NK-92 treated with Interleukin-12 subunit alpha and Interleukin-12 subunit beta, amount 100 ng/mL, for 24 hours (cell line): Measurements from ENCODE around the gene SMPD3.

Source experiments
- DNase-seq: peaks from one replicate; lab custom pipeline; 2025; lab: John Stamatoyannopoulos, UW

Gene SMPD3

DNA sequence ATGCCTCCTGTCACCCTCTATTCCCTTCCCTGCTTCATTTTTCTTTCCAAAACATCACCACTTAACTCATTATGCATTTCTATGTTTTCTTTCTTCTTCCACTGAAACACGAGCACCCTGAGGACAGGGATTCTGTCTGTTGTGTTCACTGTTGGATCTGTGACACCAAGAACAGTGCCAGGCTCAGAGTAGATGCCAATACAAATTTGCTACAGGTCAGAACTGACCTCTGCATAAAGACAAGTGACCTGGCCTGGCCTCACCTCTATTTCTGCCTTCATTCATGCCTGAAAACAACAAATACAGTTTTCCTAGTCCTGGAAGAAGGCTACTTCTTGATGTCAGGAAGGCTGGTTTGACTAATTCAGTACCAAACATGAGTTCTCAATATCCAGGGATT, 45.1 kb downstream of the SMPD3 start:
- no peak for DNase-seq

- no peak for DNase-seq
Observed at GRCh38 chr16:68402748-68403040, 45.6 kb downstream of the SMPD3 start.

- DNase-seq = no peak
Observed at GRCh38 chr16:68401871-68402747, 46.2 kb downstream of the SMPD3 start.

GRCh38 chr16:68400924-68401460, 47.3 kb downstream of the SMPD3 start:
- DNase-seq = no peak

GRCh38 chr16:68400083-68400923, 48.0 kb downstream of the SMPD3 start:
- DNase-seq = no peak

- DNase-seq = no peak
Observed at GRCh38 chr16:68399456-68399855, 48.9 kb downstream of the SMPD3 start.

DNA sequence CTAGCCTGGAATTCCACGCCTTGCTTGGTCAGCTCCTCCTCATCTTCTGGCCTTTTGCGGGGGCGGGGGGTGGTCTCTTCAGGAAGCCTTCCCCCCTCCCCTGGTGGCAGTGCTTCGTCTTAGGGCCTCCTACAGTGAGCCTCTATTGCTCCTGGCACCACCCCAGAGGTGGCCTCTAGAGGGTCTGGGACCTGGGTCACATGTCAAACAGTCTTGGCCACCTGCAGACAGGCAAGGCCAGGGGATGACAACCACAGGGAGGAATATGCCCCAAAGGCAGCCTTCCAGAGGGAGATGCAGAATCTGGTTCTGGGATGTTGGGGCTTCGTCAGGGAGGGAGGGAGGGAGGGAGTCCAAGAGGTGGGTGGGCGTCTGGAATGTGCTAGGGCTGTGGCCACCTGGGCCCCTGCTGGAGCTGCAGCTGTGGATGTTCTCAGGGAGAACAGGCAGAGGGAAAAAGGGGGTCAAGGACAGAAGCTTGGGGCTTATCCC, 50.6 kb downstream of the SMPD3 start:
- DNase-seq = no peak

- DNase-seq = no peak
Observed at GRCh38 chr16:68396481-68396880, 51.8 kb downstream of the SMPD3 start.

DNA sequence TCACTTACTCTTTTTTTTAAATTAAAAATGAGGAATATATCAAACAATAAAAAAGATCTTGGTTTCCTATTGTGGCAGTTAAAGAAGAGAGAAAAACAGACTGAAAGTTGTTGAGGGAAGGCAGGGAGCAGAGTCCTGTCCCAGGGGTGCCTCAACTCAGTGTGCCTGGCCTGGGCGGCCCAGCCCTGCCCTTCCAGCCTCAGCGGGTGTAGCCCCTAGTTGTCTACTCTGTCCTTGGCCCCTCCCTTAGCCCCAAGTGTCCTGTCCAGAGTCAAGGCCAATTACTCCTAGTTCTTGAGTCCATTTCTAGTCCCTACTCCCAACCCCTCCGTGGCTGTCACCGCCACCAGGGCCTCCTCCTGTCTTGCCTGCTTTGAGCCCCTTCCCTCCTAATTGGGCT, 52.5 kb downstream of the SMPD3 start:
- no peak for DNase-seq

DNA sequence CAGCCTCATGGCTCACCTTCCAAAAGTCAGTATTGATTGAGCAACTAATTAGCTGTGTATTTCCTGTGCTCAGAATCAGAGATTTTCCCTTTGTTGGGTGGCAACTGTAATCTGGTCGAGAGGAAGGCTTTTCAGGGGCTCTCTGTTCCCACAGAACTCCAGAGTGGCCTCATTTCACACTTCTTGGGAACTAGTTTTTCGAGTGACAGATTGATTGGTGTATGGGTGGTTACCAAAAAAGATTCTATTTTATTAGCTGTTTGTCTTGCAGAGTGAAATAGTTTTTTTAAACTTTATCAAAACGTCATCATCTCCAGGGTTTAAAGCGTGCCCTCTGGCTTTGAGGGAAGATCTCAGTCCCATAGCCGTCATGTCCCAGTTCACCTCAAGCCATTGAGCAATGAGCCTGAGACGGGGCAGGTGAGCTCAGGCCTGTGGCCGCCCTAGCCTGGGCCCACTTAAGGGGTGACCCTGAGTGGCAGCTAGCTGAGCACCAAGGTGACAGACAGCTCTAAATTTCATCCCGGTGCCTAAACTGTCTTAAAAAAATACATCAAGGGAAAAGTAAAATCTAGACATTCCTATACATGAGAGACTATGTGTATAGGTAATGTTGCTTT, 53.0 kb downstream of the SMPD3 start:
- no peak for DNase-seq

DNA sequence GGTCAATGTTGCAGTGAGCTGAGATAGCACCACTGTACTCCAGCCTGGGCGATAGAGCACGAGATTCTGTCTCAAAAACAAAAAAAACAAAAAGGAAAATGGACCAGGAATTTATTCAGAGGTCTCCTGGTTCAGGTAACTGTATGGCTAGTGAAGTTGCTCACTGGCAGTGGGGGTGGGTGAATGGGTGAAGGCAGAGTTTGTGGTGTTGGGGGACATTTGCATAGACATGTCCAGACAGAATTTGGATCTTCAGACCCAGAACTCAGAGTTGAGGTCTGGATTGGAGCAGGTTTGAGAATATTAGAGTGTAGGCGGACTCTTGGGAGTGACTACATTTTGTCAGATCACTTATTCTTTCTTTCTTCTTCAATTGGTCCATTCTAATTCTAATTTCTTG, 55.0 kb downstream of the SMPD3 start:
- no peak for DNase-seq

- no peak for DNase-seq
Observed at GRCh38 chr16:68389750-68390371, 58.4 kb downstream of the SMPD3 start.

GRCh38 chr16:68389006-68389405, 59.3 kb downstream of the SMPD3 start:
- DNase-seq = no peak

DNA sequence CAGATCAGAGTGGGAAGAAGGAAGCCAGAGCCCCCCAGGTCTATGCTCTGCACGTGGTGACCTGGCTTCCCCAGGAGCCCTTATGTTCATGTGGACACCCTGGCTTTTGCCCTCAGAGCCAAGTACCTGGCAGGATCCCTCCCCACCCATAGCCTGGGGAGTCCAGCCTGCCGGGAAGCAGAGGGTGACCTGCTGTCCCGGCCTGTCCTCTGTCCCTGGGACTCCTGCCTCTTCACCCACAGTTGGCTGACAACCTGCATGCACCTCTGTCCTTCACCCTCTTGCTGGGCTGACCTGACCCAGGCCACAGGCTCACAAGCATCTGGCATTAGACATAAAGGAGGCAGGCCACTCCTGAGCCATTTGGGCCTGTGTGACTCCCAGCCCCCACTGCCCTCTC, 60.2 kb downstream of the SMPD3 start:
- DNase-seq = no peak

DNA sequence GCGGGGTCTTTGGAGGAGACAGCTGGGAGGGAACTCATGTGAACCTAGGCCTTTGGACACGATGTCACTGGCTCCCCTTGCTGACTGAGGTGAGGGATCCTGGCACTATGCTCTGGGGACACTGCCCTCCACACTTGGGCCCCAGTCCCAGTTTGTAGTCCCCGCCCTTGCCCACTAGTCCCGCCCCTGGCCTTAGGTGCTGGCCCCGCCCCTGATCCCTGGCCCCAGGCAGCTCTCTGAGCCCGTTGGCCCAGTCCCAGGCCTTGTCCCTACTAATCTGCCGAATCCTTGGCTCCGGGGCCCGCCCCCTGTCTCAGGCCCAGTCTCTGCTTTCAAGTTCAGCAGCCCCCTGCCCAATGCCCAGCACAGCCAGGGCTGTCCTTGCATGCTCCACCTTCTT, 61.0 kb downstream of the SMPD3 start:
- DNase-seq = no peak

GRCh38 chr16:68386628-68387027, 61.7 kb downstream of the SMPD3 start:
- DNase-seq = no peak

- no peak for DNase-seq
Observed at GRCh38 chr16:68385371-68385770, 62.9 kb downstream of the SMPD3 start.

- no peak for DNase-seq
Observed at GRCh38 chr16:68384288-68385161, 63.8 kb downstream of the SMPD3 start.

- no peak for DNase-seq
Observed at GRCh38 chr16:68383858-68384257, 64.5 kb downstream of the SMPD3 start.

- no peak for DNase-seq
Observed at GRCh38 chr16:68382296-68382718, 66.0 kb downstream of the SMPD3 start.

DNA sequence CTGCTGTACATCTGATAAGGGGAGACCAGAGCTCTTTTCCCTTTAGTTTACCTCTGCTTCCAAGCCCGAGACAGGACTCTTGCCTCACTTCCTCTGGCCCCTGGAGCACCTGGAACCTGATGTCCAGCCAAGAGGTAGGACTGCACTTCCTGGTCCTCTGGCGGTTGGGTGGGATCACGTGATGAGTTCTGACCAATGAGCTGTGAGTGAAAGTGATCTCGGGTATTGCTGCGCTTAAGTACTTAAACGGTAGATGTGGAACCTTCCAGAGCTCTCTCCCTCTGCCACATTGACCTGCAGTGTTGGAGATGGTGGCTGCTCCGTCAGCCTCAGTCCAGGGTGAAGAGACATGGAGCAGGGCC, 67.0 kb downstream of the SMPD3 start:
- DNase-seq = no peak
